Loucy (cell line): ENCODE measurements around the gene ADTRP.

ENCODE experiments used
- CTCF ChIP-seq: fragments of 200-600 bp; sonication (generic); conservative IDR thresholded peaks from 2 replicates; pipeline ENCODE4 v1.5.1; 2014; ENCODE audit warnings: mild to moderate bottlenecking, antibody characterized with exemption, low read length
- EZH2phosphoT487 ChIP-seq: fragments of 200-600 bp; IDR thresholded peaks from 2 replicates; pipeline ENCODE4 v1.6.1; 2018; ENCODE audit warnings: antibody characterized with exemption, mild to moderate bottlenecking, moderate library complexity, borderline replicate concordance

GRCh38 chr6:11730641-11731040 is 48.0 kb downstream of the ADTRP start:
- TF ChIP-seq CTCF (no peak), EZH2phosphoT487 (no peak)
